Measurements from ENCODE around the gene TGFB1I1.
"Not testable (repeated sequence)": the region's sequence is repeated elsewhere in the genome, so short reads cannot be mapped to it uniquely, and the experiment has no call there.

TGFB1I1 gene

DNA sequence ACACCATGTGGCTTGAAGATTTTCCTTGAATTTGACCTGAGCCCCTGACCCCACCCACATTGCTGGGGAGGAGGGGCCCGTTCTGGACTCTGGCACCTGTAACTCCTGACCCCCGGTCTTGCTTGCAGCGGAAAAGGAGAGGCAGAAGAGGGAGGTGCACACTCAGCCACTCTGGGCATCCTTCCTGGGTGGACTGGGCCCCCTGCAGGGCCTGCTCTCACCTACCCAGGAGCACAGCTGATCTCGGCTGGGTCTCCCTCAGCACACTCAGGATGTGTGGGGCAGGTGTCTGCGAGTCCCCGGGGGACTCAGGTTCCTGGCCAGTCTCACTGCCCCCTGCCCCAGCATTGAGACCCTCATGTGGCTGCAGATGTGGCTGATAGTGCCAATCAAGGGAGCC lies 51.8 kb downstream of the TGFB1I1 start:
- not testable (repeated sequence) for DNase-seq

DNA sequence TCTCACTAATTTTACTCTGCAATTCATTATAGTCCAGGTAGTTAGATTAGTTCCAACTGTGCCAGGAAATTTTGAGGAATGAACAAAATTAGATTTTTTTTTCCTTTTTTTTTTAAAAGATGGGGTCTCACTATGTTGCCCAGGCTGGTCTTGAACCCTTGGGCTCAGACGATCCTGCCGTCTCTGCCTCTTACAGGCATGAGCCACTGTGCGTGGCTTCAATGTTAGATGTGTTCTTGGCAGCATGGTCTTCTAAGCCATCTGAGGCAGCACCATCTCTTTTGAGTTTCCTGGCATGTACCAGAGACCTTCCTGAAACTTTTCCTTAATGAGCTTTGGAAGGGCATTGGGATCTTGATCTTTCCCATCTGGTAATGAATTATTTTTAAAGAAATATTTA lies 53.2 kb downstream of the TGFB1I1 start:
- no peak for DNase-seq
